A549 (cell line): Measurements from ENCODE around the gene ASXL2.

Source experiments
- CEBPB ChIP-seq, 2 experiments: fragments of >200 bp in 1 of 2; sonication (Bioruptor Twin) in 1 of 2; formaldehyde crosslinking in 1 of 2; IDR thresholded peaks; 2 replicates each; pipeline ENCODE4 v1.6.1; 2012 to 2016
- CTCF ChIP-seq: fragments of >200 bp; sonication (Bioruptor Twin); formaldehyde crosslinking; IDR thresholded peaks from 3 replicates; pipeline ENCODE4 v1.5.1; 2016
- EP300 ChIP-seq, 2 experiments: fragments of >200 bp; sonication (Bioruptor Twin); formaldehyde crosslinking; IDR thresholded peaks; 2 replicates in 1 of 2; 3 replicates in 1 of 2; pipeline ENCODE4 v1.6.1; 2016 to 2017
- FOSB ChIP-seq: fragments of 250-450 bp; sonication (Bioruptor Pico); IDR thresholded peaks from 2 replicates; pipeline ENCODE4 v1.5.0; 2020; ENCODE audit warnings: mild to moderate bottlenecking, moderate library complexity
- MYC ChIP-seq: IDR thresholded peaks from 2 replicates; pipeline ENCODE4 v1.6.1; 2012; ENCODE audit warnings: mild to moderate bottlenecking, inconsistent platforms, low read length, improper control_type of control experiment, borderline replicate concordance
- POLR2A ChIP-seq: IDR thresholded peaks from 2 replicates; pipeline ENCODE4 v1.6.1; 2012; ENCODE audit warnings: mild to moderate bottlenecking, low read length
- RCOR1 ChIP-seq: fragments of 150-350 bp; IDR thresholded peaks from 2 replicates; pipeline ENCODE4 v1.6.1; 2014; ENCODE audit warnings: antibody characterized with exemption, low read length, low read depth
- SREBF2 ChIP-seq: fragments of 450-650 bp; IDR thresholded peaks from 2 replicates; pipeline ENCODE4 v1.6.1; 2014; ENCODE audit warnings: mild to moderate bottlenecking, moderate library complexity
- ZC3H11A ChIP-seq: fragments of 450-650 bp; IDR thresholded peaks from 2 replicates; pipeline ENCODE4 v1.6.1; 2014; ENCODE audit warnings: antibody characterized with exemption, mild to moderate bottlenecking
- ZSCAN20 ChIP-seq: fragments of 250-450 bp; sonication (Bioruptor Pico); IDR thresholded peaks from 2 replicates; pipeline ENCODE4 v1.8.0; 2022; ENCODE audit warnings: mild to moderate bottlenecking, moderate library complexity
- TF ChIP-seq, protein P1 (sequence below): IDR thresholded peaks from 2 replicates; pipeline ENCODE4 v1.6.1; 2012
- TF ChIP-seq, protein P2 (sequence below): IDR thresholded peaks from 2 replicates; pipeline ENCODE4 v1.6.1; 2012; ENCODE audit warnings: low read depth, borderline replicate concordance
- TF ChIP-seq, protein P3 (sequence below): fragments of 200-600 bp; sonication (generic); IDR thresholded peaks from 2 replicates; pipeline ENCODE4 v1.6.1; 2016; ENCODE audit warnings: antibody characterized with exemption, mild to moderate bottlenecking, moderate library complexity
- TF ChIP-seq, protein P4 (sequence below): fragments of 450-650 bp; IDR thresholded peaks from 2 replicates; pipeline ENCODE4 v1.6.1; 2014; ENCODE audit warnings: antibody characterized with exemption

GRCh38 chr2:25867396-25868003 is 10.8 kb downstream of the ASXL2 start:
- TF ChIP-seq MYC: no peak
- no peak for TF ChIP-seq CEBPB (IDR thresholded peaks at IDR 0.05)
- TF ChIP-seq, protein P1, sequence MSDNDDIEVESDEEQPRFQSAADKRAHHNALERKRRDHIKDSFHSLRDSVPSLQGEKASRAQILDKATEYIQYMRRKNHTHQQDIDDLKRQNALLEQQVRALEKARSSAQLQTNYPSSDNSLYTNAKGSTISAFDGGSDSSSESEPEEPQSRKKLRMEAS: no peak
- no peak for TF ChIP-seq CTCF
- TF ChIP-seq, protein P2, sequence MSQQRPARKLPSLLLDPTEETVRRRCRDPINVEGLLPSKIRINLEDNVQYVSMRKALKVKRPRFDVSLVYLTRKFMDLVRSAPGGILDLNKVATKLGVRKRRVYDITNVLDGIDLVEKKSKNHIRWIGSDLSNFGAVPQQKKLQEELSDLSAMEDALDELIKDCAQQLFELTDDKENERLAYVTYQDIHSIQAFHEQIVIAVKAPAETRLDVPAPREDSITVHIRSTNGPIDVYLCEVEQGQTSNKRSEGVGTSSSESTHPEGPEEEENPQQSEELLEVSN: no peak
- TF ChIP-seq SREBF2: no peak
- no peak for TF ChIP-seq POLR2A
- no peak for TF ChIP-seq FOSB (CRISPR knock-in tag)
- no peak for TF ChIP-seq ZSCAN20 (CRISPR knock-in tag)
- TF ChIP-seq RCOR1: no peak
- TF ChIP-seq, protein P3, sequence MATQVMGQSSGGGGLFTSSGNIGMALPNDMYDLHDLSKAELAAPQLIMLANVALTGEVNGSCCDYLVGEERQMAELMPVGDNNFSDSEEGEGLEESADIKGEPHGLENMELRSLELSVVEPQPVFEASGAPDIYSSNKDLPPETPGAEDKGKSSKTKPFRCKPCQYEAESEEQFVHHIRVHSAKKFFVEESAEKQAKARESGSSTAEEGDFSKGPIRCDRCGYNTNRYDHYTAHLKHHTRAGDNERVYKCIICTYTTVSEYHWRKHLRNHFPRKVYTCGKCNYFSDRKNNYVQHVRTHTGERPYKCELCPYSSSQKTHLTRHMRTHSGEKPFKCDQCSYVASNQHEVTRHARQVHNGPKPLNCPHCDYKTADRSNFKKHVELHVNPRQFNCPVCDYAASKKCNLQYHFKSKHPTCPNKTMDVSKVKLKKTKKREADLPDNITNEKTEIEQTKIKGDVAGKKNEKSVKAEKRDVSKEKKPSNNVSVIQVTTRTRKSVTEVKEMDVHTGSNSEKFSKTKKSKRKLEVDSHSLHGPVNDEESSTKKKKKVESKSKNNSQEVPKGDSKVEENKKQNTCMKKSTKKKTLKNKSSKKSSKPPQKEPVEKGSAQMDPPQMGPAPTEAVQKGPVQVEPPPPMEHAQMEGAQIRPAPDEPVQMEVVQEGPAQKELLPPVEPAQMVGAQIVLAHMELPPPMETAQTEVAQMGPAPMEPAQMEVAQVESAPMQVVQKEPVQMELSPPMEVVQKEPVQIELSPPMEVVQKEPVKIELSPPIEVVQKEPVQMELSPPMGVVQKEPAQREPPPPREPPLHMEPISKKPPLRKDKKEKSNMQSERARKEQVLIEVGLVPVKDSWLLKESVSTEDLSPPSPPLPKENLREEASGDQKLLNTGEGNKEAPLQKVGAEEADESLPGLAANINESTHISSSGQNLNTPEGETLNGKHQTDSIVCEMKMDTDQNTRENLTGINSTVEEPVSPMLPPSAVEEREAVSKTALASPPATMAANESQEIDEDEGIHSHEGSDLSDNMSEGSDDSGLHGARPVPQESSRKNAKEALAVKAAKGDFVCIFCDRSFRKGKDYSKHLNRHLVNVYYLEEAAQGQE: no peak
- TF ChIP-seq EP300 (IDR thresholded peaks at IDR 0.05): no peak
- TF ChIP-seq, protein P4, sequence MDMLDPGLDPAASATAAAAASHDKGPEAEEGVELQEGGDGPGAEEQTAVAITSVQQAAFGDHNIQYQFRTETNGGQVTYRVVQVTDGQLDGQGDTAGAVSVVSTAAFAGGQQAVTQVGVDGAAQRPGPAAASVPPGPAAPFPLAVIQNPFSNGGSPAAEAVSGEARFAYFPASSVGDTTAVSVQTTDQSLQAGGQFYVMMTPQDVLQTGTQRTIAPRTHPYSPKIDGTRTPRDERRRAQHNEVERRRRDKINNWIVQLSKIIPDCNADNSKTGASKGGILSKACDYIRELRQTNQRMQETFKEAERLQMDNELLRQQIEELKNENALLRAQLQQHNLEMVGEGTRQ: no peak
- no peak for TF ChIP-seq ZC3H11A
